Activated CD8-positive, alpha-beta memory T cell treated with anti-CD3 and anti-CD28 coated beads, Interleukin-2, amount 10 ng/mL, durations not matched to agents 7 days and 5 days (primary cell): ENCODE results near the gene CFAP300. TPM values are rescaled to one million over a fixed set of nuclear protein-coding genes. Genes with fewer than 3 reads are reported as not detected.

ENCODE experiments used
- ATAC-seq: fragments of 150-1000 bp; cut with Tn5 transposase; one replicate; pipeline ENCODE4 v1.10.0; 2021; ENCODE audit warnings: moderate library complexity
- CTCF ChIA-PET: fragments of 350-600 bp; sonication (Branson Sonifier 250); formaldehyde crosslinking; loops from one replicate; lab custom pipeline; 2021; ENCODE audit warnings: antibody characterized with exemption; lab: Charles Lee
- DNase-seq: peaks from one replicate; pipeline ENCODE4 v3.0.0-alpha.2; 2020
- H3K27ac Mint-ChIP-seq: one replicate; pipeline ENCODE4 v1.8.0; 2021; ENCODE audit warnings: mild to moderate bottlenecking, mixed read lengths
- H3K27me3 Mint-ChIP-seq: one replicate; pipeline ENCODE4 v1.8.0; 2021; ENCODE audit warnings: mixed read lengths
- H3K36me3 Mint-ChIP-seq: one replicate; pipeline ENCODE4 v1.8.0; 2021; ENCODE audit warnings: mild to moderate bottlenecking, mixed read lengths
- H3K4me1 Mint-ChIP-seq: one replicate; pipeline ENCODE4 v1.8.0; 2021; ENCODE audit warnings: mixed read lengths
- H3K4me3 Mint-ChIP-seq: one replicate; pipeline ENCODE4 v1.8.0; 2021; ENCODE audit warnings: mild to moderate bottlenecking, moderate library complexity, mixed read lengths
- H3K9me3 Mint-ChIP-seq: one replicate; pipeline ENCODE4 v1.8.0; 2022; ENCODE audit warnings: low read depth, mixed read lengths
- total RNA-seq, 2 experiments: library from RNA; stranded (reverse); gene quantifications; one replicate each; pipeline ENCODE4 v1.2.3, GENCODE V29; 2021

The CFAP300 gene
- total RNA-seq, 2 experiments from 2014 or later = not detected

- Mint-ChIP-seq H3K4me3 (no peak overlapping the region), H3K4me1 (peaks cover 2% of the 10 kb centered on the region), H3K9me3 (no peaks in the 10 kb centered on the region), H3K36me3 (no peaks in the 10 kb centered on the region), H3K27ac (no peak overlapping the region), H3K27me3 (peaks cover 32% of the 10 kb centered on the region)
- no peak for ATAC-seq
- CTCF ChIA-PET = no interaction called here
- no peak for DNase-seq
Observed at GRCh38 chr11:102119997-102120396, 72.8 kb downstream of the CFAP300 start.

DNA sequence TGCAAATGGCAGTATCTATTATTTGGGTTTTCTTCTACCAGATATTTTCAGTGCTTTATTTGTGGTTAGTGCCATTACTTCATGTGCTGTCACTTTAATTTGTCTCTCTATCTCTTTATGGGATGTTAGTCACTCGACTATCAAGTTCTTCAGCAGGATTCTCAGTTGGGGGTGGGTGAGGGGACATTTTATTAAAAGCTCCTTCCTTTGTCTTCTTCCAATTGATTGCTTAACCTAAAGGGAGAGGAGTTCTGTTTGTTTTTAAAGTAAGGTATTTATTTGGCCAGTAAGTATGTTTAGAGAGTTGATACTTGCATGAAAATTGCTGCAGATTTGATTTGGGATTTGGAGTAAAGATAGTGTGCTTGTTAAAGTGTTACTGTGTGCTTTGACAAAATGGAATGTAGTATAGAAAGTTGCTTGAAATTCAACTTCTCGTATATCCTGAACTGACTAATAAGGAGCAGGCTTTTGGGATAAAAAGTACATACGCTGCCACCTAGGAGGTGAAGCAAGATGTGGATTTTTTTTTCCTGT, 73.3 kb downstream of the CFAP300 start:
- ATAC-seq (no peak), DNase-seq (no peak)
- Mint-ChIP-seq H3K9me3 (no peaks in the 10 kb centered on the region), H3K27me3 (peaks cover 28% of the 10 kb centered on the region), H3K4me3 (no peak overlapping the region), H3K36me3 (no peaks in the 10 kb centered on the region), H3K4me1 (peaks cover 2% of the 10 kb centered on the region), H3K27ac (no peak overlapping the region)
- CTCF ChIA-PET = no interaction called here

DNA sequence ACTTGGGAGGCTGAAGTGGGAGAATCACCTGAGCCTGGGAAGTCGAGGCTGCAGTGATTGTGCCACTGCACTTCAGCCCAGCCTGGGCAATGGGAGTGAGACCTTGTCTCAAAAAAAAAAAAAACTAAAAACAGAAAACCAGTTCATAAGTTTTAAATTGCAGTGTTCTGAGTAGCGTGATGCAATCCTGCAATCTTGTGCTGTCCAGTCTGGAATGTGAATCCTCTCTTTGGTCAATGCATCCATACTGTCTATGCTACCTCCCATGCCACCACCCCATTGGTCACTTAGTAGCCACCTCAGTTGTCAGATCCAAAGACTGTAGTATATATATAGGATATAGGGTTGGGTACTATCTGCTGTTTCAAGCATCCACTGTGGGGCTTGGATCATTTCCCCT, 74.1 kb downstream of the CFAP300 start:
- no peaks in the 10 kb centered on the region for H3K36me3 Mint-ChIP-seq
- H3K4me3 Mint-ChIP-seq = no peak overlapping the region
- DNase-seq = no peak
- no peaks in the 10 kb centered on the region for H3K9me3 Mint-ChIP-seq
- H3K4me1 Mint-ChIP-seq = peaks cover 2% of the 10 kb centered on the region
- H3K27me3 Mint-ChIP-seq = peaks cover 23% of the 10 kb centered on the region
- CTCF ChIA-PET = no interaction called here
- H3K27ac Mint-ChIP-seq = no peak overlapping the region
- no peak for ATAC-seq

Other genes starting within 250 kb of the CFAP300 start
- 1 to 10 TPM in 1 of 2 experiments, under 1 TPM in 1; 0.63 to 1.8 TPM for gene CEP126, start 132.4 kb upstream of the CFAP300 start, total RNA-seq
- not detected for gene ANGPTL5, start 130.9 kb upstream of the CFAP300 start, total RNA-seq
- under 1 TPM in 1 of 2 experiments, not detected in 1; 0.09 TPM for gene YAP1, start 63.0 kb downstream of the CFAP300 start, total RNA-seq